ENCODE results near the gene C2orf74. TPM values are rescaled to one million over a fixed set of nuclear protein-coding genes. Genes with fewer than 3 reads are reported as not detected.

Gene C2orf74
- polyA plus RNA-seq, 1 donor (not counting 4 experiments of a cell fraction or from before 2014, with no cell fraction given): 24.3 TPM

DNA sequence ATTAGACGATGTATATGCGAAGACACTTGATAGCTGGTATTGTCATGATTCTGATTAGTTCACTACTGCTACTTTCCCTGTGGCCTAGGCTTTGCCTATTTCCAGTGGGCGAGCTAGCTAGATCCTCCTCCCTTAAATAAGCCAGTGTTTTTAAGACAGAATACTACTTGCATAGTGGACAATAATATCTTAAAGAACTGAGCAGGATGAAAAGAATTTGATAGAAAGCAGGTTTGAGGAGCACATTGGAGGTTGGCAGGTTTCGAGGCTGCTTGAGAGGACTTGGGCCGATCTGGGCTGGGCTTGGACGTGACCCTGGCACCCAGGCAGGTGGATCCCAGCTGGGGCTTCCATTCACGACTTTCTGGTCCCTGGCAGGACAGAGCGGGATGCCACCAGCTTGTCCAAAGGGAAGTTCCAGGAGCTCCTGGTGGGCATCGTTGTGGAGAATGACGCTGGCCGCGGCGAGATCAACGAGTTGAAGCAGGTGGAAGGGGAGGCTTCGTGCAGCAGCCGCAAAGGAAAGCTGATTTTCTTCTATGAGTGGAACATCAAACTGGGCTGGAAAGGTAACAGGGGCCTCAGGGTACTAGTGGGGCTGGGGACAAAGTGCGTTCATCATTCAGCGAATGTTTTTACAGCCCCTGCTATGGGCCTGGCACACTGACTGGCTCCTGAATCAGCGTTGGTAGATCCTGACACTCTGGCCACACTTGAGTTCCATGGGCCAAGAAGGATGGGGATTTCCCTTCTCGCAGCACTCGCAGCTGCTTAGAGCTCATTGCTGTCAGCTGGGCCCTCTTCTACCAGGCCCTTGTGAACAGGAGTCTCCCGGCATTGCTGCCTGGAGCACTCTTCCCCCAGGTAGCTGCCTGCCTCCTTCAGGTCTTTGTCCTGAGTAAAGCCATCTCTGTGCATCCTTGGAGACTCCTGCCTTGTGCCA is 16.9 kb downstream of the C2orf74 start:
- FAIRE-seq: no peak
- dilution Hi-C loops (cut with MboI; ENCODE audit: extremely low pct_ligation_motif_present, low sequenced_read_pairs): no loop called here

DNA sequence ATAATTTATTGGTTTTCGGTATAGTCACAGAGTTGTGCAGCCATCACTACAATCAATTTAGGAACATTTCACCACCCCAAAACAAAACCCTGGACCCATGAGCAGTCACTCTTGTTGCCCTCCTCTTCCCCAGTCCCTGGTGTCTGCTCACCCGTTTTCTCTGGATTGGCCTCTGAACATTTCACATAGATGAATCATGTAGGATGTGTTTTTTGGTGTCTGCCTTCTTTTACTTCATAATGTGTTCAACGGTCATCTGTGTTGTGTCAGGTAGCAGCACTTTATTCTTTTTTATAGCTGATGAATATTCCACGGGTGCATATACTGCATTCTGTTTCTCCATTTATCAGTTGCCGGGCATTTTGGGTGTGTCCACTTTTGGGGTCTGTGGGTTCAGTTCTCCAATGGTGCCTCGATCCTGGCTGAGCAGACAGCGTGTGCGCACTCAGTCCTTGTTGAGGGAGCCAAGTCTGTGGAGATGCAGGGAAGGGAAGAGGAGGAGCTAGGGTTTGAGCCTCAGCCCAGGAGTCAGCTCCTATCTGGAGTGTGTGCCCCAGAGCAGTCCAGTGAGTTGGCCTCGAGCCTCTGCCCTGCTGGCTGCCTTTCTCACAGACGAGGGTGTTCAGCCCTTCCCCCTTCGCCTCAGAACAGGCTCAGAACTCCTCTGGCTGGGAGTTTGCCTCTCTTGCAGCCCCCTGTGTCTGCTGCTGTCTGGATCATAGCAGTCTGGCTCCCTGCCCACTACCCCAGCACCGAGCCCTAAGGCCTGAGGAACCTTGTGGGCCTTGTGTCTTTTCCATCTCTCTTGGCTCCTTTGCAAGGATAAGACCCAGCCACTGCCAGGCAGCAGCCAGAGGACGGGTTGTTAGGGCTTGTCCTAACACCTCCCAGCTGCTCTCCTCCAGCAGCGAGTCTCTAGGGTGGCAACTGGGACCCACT is 18.0 kb downstream of the C2orf74 start:
- TF ChIP-seq, protein P1, sequence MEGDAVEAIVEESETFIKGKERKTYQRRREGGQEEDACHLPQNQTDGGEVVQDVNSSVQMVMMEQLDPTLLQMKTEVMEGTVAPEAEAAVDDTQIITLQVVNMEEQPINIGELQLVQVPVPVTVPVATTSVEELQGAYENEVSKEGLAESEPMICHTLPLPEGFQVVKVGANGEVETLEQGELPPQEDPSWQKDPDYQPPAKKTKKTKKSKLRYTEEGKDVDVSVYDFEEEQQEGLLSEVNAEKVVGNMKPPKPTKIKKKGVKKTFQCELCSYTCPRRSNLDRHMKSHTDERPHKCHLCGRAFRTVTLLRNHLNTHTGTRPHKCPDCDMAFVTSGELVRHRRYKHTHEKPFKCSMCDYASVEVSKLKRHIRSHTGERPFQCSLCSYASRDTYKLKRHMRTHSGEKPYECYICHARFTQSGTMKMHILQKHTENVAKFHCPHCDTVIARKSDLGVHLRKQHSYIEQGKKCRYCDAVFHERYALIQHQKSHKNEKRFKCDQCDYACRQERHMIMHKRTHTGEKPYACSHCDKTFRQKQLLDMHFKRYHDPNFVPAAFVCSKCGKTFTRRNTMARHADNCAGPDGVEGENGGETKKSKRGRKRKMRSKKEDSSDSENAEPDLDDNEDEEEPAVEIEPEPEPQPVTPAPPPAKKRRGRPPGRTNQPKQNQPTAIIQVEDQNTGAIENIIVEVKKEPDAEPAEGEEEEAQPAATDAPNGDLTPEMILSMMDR (optimal IDR thresholded peaks at IDR 0.05 in 1 of 3, IDR thresholded peaks at IDR 0.05 in 1 of 3, conservative IDR thresholded peaks at IDR 0.05 in 1 of 3; ENCODE audit: extremely low read depth in 1 of 3, insufficient read depth in 2 of 3, low read length in 3 of 3): no peak
- TF ChIP-seq EZH2 (IDR thresholded peaks at IDR 0.05; ENCODE audit: low read length): no peak
- Histone ChIP-seq H3K9me3 (ENCODE audit: control insufficient read depth, low read depth, low read length) (no peaks in the 10 kb centered on the region), H2AFZ (ENCODE audit: control insufficient read depth, low read length) (peak overlapping the region; percentile 69), H3K9me1 (ENCODE audit: control insufficient read depth, extremely low read depth, insufficient read depth, low read length) (no peaks in the 10 kb centered on the region), H3K27me3 (ENCODE audit: control insufficient read depth, extremely low read depth, insufficient read depth, low read length) (no peaks in the 10 kb centered on the region), H3K4me1 (ENCODE audit: control insufficient read depth, extremely low read depth, insufficient read depth, low read length) (peaks cover 37% of the 10 kb centered on the region), H3K36me3 (ENCODE audit: control insufficient read depth in 2 of 2, extremely low read depth in 1 of 2, insufficient read depth in 2 of 2, low read length in 2 of 2) (peaks cover 12 to 39% of the 10 kb centered on the region in 2 experiments), H3K4me2 (ENCODE audit: control insufficient read depth, extremely low read depth, insufficient read depth, low read depth, low read length) (peak overlapping the region; percentile 88), H3K27ac (ENCODE audit: control insufficient read depth, insufficient read depth, low read length) (peak overlapping the region; percentile 63), H3K4me3 (ENCODE audit: control insufficient read depth in 2 of 3, extremely low read depth in 1 of 3, insufficient read depth in 2 of 3, low read depth in 1 of 3, low read length in 3 of 3) (peak overlapping the region in 2 of 3 experiments; percentile 48 to 52), H3K79me2 (ENCODE audit: control insufficient read depth, insufficient read depth, low read length) (peaks cover 8% of the 10 kb centered on the region), H4K20me1 (ENCODE audit: control insufficient read depth, extremely low read depth, insufficient read depth, low read length) (no peaks in the 10 kb centered on the region), H3K9ac (ENCODE audit: control insufficient read depth, extremely low read depth, insufficient read depth, low read length) (peak overlapping the region; percentile 34)
- DNase-seq (ENCODE audit: low read depth, low spot score) (no peak), FAIRE-seq (peak; percentile 13)
- dilution Hi-C loops (cut with MboI; ENCODE audit: extremely low pct_ligation_motif_present, low sequenced_read_pairs): no loop called here

More for the DNA sequence above, 16.9 kb downstream of the C2orf74 start:
- Histone ChIP-seq H3K9me3 (ENCODE audit: control insufficient read depth, low read depth, low read length) (no peaks in the 10 kb centered on the region), H3K4me3 (ENCODE audit: control insufficient read depth in 2 of 3, extremely low read depth in 1 of 3, insufficient read depth in 2 of 3, low read depth in 1 of 3, low read length in 3 of 3) (peak overlapping the region in 2 of 3 experiments; percentile 69 to 78), H3K79me2 (ENCODE audit: control insufficient read depth, insufficient read depth, low read length) (peaks cover 8% of the 10 kb centered on the region), H3K36me3 (ENCODE audit: control insufficient read depth in 2 of 2, extremely low read depth in 1 of 2, insufficient read depth in 2 of 2, low read length in 2 of 2) (peaks cover 8 to 32% of the 10 kb centered on the region in 2 experiments), H3K27ac (ENCODE audit: control insufficient read depth, insufficient read depth, low read length) (peak overlapping the region; percentile 85), H3K27me3 (ENCODE audit: control insufficient read depth, extremely low read depth, insufficient read depth, low read length) (no peaks in the 10 kb centered on the region), H3K9me1 (ENCODE audit: control insufficient read depth, extremely low read depth, insufficient read depth, low read length) (no peaks in the 10 kb centered on the region), H3K4me1 (ENCODE audit: control insufficient read depth, extremely low read depth, insufficient read depth, low read length) (peaks cover 37% of the 10 kb centered on the region), H4K20me1 (ENCODE audit: control insufficient read depth, extremely low read depth, insufficient read depth, low read length) (no peaks in the 10 kb centered on the region), H3K4me2 (ENCODE audit: control insufficient read depth, extremely low read depth, insufficient read depth, low read depth, low read length) (peak overlapping the region; percentile 88), H3K9ac (ENCODE audit: control insufficient read depth, extremely low read depth, insufficient read depth, low read length) (peak overlapping the region; percentile 88), H2AFZ (ENCODE audit: control insufficient read depth, low read length) (no peak overlapping the region)
- TF ChIP-seq EZH2 (IDR thresholded peaks at IDR 0.05; ENCODE audit: low read length): no peak
- TF ChIP-seq, protein P1 (optimal IDR thresholded peaks at IDR 0.05 in 1 of 3, IDR thresholded peaks at IDR 0.05 in 1 of 3, conservative IDR thresholded peaks at IDR 0.05 in 1 of 3; ENCODE audit: extremely low read depth in 1 of 3, insufficient read depth in 2 of 3, low read length in 3 of 3): no peak
- no peak for DNase-seq (ENCODE audit: low read depth, low spot score)
